WERI-Rb-1 (cell line): ENCODE measurements around the gene ABCB4.

ENCODE experiments used
- DNase-seq: peaks from one replicate; pipeline ENCODE4 v3.0.0-alpha.2; 2020
- H3K27ac ChIP-seq: fragments of 250-450 bp; sonication (Bioruptor Pico); 2 replicates; pipeline ENCODE4 v1.5.1; 2020; ENCODE audit warnings: mild to moderate bottlenecking, moderate library complexity
- H3K27me3 ChIP-seq: fragments of 250-450 bp; sonication (Bioruptor Pico); 2 replicates; pipeline ENCODE4 v1.5.1; 2021; ENCODE audit warnings: mild to moderate bottlenecking, low read depth, moderate library complexity; ENCODE audit not compliant: insufficient read depth, severe bottlenecking
- H3K36me3 ChIP-seq: fragments of 250-450 bp; sonication (Bioruptor Pico); 2 replicates; pipeline ENCODE4 v1.5.1; 2020; ENCODE audit warnings: mild to moderate bottlenecking, moderate library complexity
- H3K4me3 ChIP-seq: 2 replicates; pipeline ENCODE4 v1.5.1; 2011; ENCODE audit warnings: low read depth, mild to moderate bottlenecking, control low read depth, low read length
- H3K9me3 ChIP-seq: fragments of 250-450 bp; sonication (Bioruptor Pico); 2 replicates; pipeline ENCODE4 v1.5.1; 2021; ENCODE audit warnings: mild to moderate bottlenecking, moderate library complexity; ENCODE audit not compliant: severe bottlenecking
- TF ChIP-seq, protein P1 (sequence below): IDR thresholded peaks from 2 replicates; pipeline ENCODE4 v1.5.1; 2011; ENCODE audit warnings: low read depth, mild to moderate bottlenecking, control low read depth, inconsistent platforms, low read length

The ABCB4 gene

DNA sequence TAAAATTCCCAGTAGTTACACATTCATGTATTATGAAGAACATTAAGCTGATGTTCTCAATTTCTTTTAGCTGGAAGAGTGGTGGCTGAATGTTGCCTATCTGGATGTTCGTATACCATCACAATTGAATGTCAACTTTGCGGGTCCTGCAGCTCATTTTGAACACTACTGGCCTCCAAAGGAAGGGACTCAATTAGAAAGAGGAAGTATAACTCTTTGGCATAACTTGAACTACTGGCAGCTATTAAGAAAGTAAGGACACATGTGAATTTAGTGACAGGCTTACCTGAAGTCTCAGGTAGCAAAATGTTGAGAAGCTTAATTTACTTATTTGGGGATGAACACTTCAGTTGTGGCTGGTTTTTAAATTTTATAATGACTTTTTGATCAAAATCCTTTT is 114.2 kb downstream of the ABCB4 start:
- no peak for DNase-seq
- peaks cover 2% of the 10 kb centered on the region for H3K9me3 ChIP-seq
- no peaks in the 10 kb centered on the region for H3K27me3 ChIP-seq
- no peak overlapping the region for H3K4me3 ChIP-seq
- peaks cover 2% of the 10 kb centered on the region for H3K36me3 ChIP-seq
- H3K27ac ChIP-seq, result no peak overlapping the region
- TF ChIP-seq, protein P1, sequence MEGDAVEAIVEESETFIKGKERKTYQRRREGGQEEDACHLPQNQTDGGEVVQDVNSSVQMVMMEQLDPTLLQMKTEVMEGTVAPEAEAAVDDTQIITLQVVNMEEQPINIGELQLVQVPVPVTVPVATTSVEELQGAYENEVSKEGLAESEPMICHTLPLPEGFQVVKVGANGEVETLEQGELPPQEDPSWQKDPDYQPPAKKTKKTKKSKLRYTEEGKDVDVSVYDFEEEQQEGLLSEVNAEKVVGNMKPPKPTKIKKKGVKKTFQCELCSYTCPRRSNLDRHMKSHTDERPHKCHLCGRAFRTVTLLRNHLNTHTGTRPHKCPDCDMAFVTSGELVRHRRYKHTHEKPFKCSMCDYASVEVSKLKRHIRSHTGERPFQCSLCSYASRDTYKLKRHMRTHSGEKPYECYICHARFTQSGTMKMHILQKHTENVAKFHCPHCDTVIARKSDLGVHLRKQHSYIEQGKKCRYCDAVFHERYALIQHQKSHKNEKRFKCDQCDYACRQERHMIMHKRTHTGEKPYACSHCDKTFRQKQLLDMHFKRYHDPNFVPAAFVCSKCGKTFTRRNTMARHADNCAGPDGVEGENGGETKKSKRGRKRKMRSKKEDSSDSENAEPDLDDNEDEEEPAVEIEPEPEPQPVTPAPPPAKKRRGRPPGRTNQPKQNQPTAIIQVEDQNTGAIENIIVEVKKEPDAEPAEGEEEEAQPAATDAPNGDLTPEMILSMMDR, result no peak

DNA sequence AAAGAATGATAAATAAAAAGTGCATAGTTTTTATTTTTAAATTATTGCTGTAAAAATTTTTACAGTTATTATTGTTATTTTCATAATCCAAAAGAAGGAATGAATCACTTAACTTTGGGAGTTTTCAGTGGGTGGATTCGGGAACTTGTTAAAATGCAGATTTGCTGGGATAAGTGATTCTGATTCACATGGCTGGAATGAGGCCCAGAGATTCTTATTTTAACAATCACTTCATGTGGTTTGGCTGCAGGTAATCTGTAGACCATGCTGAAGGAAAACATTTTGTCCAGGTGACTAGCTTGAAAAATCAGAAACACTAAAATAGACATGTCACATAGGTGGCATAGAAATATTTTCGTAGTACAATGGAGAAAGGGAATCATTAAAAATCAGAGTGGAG is 116.1 kb downstream of the ABCB4 start:
- H3K36me3 ChIP-seq, result peaks cover 13% of the 10 kb centered on the region
- no peaks in the 10 kb centered on the region for H3K27me3 ChIP-seq
- H3K4me3 ChIP-seq, result no peak overlapping the region
- DNase-seq, result no peak
- H3K27ac ChIP-seq, result no peak overlapping the region
- TF ChIP-seq, protein P1, result no peak
- peaks cover 2% of the 10 kb centered on the region for H3K9me3 ChIP-seq

DNA sequence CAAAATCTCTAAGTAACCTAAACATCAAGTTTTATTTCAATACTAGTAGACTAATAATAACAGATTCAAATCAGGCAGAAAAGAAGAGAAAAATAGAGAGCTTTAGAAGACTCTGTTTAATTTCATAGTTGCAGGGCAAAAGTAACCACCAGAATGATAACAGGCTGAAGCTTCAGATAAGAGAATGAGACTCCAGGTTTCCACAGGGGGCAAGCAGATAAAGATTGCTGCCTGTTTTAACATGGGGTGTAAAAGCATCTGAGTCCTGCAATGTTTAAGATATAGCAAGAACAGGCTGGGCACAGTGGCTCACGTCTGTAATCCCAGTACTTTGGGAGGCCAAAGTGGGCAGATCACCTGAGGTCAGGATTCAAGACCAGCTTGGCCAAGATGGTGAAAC is 119.0 kb downstream of the ABCB4 start:
- peaks cover 12% of the 10 kb centered on the region for H3K9me3 ChIP-seq
- DNase-seq, result no peak
- TF ChIP-seq, protein P1, result no peak
- H3K36me3 ChIP-seq, result peaks cover 35% of the 10 kb centered on the region
- no peak overlapping the region for H3K4me3 ChIP-seq
- no peak overlapping the region for H3K27ac ChIP-seq
- H3K27me3 ChIP-seq, result no peaks in the 10 kb centered on the region

DNA sequence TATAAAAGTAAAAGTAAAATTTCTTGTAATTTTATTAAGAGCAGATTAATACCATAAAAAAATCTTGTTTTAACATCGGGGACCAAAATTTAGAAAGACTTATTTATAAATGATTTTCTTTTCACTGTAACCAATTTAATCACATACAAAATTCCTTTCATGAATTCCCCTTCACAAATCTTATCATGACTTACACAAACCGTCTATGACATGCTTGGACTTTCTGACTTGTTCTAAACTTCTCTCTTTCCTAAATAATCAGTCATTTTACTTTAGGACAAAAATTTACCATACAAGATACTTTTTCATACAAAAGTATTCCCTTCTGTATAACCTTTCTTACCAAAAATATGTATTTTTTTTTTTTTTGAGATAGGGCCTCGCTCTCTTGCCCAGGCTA is 120.7 kb downstream of the ABCB4 start:
- Histone ChIP-seq H3K36me3 (peaks cover 41% of the 10 kb centered on the region), H3K27me3 (no peaks in the 10 kb centered on the region), H3K4me3 (no peak overlapping the region), H3K9me3 (peaks cover 12% of the 10 kb centered on the region), H3K27ac (no peak overlapping the region)
- TF ChIP-seq, protein P1, result no peak
- DNase-seq, result no peak
